ENCODE data around the gene DNAH6.

Gene DNAH6

DNA sequence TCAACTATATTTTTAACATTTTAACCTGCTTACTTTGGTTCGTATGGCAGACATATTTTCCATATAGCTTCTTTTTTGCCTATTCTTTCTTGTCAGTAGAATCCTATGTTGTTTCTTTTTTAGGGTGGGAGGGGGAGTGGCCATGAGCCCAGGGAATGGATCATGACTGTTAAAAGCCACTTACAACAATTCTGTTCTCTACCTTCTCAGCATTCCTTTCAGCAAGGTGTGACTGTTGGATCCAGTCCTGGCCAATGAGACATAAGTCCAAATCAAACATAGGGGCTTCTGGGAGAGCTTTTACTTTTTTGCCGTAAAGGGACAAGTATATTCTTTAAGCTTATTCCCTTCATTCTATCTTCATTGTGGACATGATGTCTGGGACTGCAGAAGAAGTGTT, 25.0 kb upstream of the DNAH6 start:
- Histone ChIP-seq H3K4me2 (ENCODE audit: low read length) (no peak overlapping the region), H3K36me3 (ENCODE audit: insufficient read depth, low read length) (no peaks in the 10 kb centered on the region), H3F3A (ENCODE audit: insufficient read depth, low read length) (no peaks in the 10 kb centered on the region), H3K4me1 (ENCODE audit: insufficient read depth, low read length, severe bottlenecking) (no peaks in the 10 kb centered on the region), H3K4me3 (ENCODE audit: low read depth, low read length, poor library complexity, severe bottlenecking) (no peak overlapping the region), H2AFZ (ENCODE audit: low read length) (no peak overlapping the region), H3K27ac (ENCODE audit: low read depth, low read length, poor library complexity, severe bottlenecking) (no peak overlapping the region), H3K9ac (ENCODE audit: low read length) (no peak overlapping the region), H4K20me1 (ENCODE audit: insufficient read depth, low read length) (no peaks in the 10 kb centered on the region), H3K27me3 (ENCODE audit: insufficient read depth, low read length) (no peaks in the 10 kb centered on the region), H3K9me3 (ENCODE audit: low read length) (no peaks in the 10 kb centered on the region), H3K9me2 (ENCODE audit: low read depth, low read length) (no peaks in the 10 kb centered on the region), H3K79me2 (ENCODE audit: insufficient read depth, low read length) (no peaks in the 10 kb centered on the region)
- TF ChIP-seq, protein P1, sequence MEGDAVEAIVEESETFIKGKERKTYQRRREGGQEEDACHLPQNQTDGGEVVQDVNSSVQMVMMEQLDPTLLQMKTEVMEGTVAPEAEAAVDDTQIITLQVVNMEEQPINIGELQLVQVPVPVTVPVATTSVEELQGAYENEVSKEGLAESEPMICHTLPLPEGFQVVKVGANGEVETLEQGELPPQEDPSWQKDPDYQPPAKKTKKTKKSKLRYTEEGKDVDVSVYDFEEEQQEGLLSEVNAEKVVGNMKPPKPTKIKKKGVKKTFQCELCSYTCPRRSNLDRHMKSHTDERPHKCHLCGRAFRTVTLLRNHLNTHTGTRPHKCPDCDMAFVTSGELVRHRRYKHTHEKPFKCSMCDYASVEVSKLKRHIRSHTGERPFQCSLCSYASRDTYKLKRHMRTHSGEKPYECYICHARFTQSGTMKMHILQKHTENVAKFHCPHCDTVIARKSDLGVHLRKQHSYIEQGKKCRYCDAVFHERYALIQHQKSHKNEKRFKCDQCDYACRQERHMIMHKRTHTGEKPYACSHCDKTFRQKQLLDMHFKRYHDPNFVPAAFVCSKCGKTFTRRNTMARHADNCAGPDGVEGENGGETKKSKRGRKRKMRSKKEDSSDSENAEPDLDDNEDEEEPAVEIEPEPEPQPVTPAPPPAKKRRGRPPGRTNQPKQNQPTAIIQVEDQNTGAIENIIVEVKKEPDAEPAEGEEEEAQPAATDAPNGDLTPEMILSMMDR (IDR thresholded peaks at IDR 0.05; ENCODE audit: low read length): no peak
- no peak for TF ChIP-seq EZH2 (IDR thresholded peaks at IDR 0.05; ENCODE audit: borderline replicate concordance, low read length)

DNA sequence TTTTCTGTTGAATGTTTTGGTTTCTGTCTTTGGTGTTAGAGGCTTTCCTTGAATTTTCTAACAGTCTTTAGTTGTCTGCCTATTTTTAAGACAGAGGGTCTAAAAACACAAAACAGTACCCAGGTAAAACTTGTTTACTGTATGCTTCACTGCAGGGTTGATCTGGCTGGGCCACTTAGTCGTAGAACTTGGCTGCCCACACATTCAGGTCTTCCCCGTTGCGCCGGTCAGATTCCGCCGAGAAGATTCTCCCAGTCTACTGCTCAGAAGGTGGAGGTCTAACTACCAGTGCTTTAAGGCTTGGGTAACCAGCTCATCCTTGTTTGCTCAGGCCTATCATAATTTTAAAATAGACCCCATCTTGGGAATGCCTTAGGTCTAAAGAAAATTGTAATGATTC, 24.6 kb upstream of the DNAH6 start:
- H3K36me3 ChIP-seq (ENCODE audit: insufficient read depth, low read length): no peaks in the 10 kb centered on the region

DNA sequence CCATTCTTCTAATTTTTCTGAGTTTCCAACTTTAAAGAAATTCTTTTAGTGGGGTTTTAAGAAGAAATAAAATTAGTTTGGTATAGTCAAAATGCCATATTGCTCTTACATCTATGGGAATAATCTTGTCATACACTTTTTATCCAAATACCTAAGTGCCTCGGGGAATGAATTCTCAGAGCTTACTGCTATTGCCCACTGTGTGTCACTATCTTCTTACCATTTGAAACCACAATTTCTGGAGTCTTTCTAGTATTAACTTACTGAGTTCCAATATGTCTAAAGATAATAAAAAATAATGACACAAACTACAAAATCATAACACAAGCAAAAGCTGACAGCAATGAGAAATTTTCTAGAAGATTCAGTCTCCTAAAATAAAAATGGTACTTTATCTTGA, 23.7 kb upstream of the DNAH6 start:
- Histone ChIP-seq H3K4me1 (ENCODE audit: insufficient read depth, low read length, severe bottlenecking) (no peaks in the 10 kb centered on the region), H3K9ac (ENCODE audit: low read length) (no peak overlapping the region), H3K79me2 (ENCODE audit: insufficient read depth, low read length) (no peaks in the 10 kb centered on the region), H2AFZ (ENCODE audit: low read length) (no peak overlapping the region), H3K4me3 (ENCODE audit: low read depth, low read length, poor library complexity, severe bottlenecking) (no peak overlapping the region), H3K9me2 (ENCODE audit: low read depth, low read length) (no peaks in the 10 kb centered on the region), H3K27me3 (ENCODE audit: insufficient read depth, low read length) (no peaks in the 10 kb centered on the region), H3K36me3 (ENCODE audit: insufficient read depth, low read length) (no peaks in the 10 kb centered on the region), H3K9me3 (ENCODE audit: low read length) (no peaks in the 10 kb centered on the region), H3F3A (ENCODE audit: insufficient read depth, low read length) (no peaks in the 10 kb centered on the region), H3K4me2 (ENCODE audit: low read length) (no peak overlapping the region), H4K20me1 (ENCODE audit: insufficient read depth, low read length) (no peaks in the 10 kb centered on the region), H3K27ac (ENCODE audit: low read depth, low read length, poor library complexity, severe bottlenecking) (no peak overlapping the region)
- TF ChIP-seq, protein P1 (IDR thresholded peaks at IDR 0.05; ENCODE audit: low read length): 0 out of 2 replicates have a peak, but pooled peaks have one; percentile 6
- no peak for TF ChIP-seq EZH2 (IDR thresholded peaks at IDR 0.05; ENCODE audit: borderline replicate concordance, low read length)

More for the DNA sequence above, 24.6 kb upstream of the DNAH6 start:
- TF ChIP-seq EZH2 (IDR thresholded peaks at IDR 0.05; ENCODE audit: borderline replicate concordance, low read length): no peak
- TF ChIP-seq, protein P1 (IDR thresholded peaks at IDR 0.05; ENCODE audit: low read length): no peak
- no peaks in the 10 kb centered on the region for H3F3A ChIP-seq (ENCODE audit: insufficient read depth, low read length)
- no peaks in the 10 kb centered on the region for H3K9me3 ChIP-seq (ENCODE audit: low read length)
- no peaks in the 10 kb centered on the region for H3K9me2 ChIP-seq (ENCODE audit: low read depth, low read length)
- no peak overlapping the region for H3K4me3 ChIP-seq (ENCODE audit: low read depth, low read length, poor library complexity, severe bottlenecking)
- H3K27me3 ChIP-seq (ENCODE audit: insufficient read depth, low read length): no peaks in the 10 kb centered on the region
- no peaks in the 10 kb centered on the region for H4K20me1 ChIP-seq (ENCODE audit: insufficient read depth, low read length)
- no peaks in the 10 kb centered on the region for H3K79me2 ChIP-seq (ENCODE audit: insufficient read depth, low read length)
- H3K9ac ChIP-seq (ENCODE audit: low read length): no peak overlapping the region
- no peaks in the 10 kb centered on the region for H3K4me1 ChIP-seq (ENCODE audit: insufficient read depth, low read length, severe bottlenecking)
- H2AFZ ChIP-seq (ENCODE audit: low read length): no peak overlapping the region
- H3K4me2 ChIP-seq (ENCODE audit: low read length): no peak overlapping the region
- H3K27ac ChIP-seq (ENCODE audit: low read depth, low read length, poor library complexity, severe bottlenecking): no peak overlapping the region
